HL-60/S4 treated with phorbol 12-myristate 13-acetate at 8.2 ng/mL for 4 days and 3 days (cell line): ENCODE data around the gene PLD3.

Experiments
- in situ Hi-C: fragments of 300-500 bp; cut with MboI; formaldehyde crosslinking; loops from 2 replicates; pipeline ENCODE4 v1.15.0; 2022; ENCODE audit warnings: low sequenced_read_pairs

PLD3 gene

GRCh38 chr19:40424637-40425449 is 76.3 kb downstream of the PLD3 start:
- in situ Hi-C loops = no loop called here

- in situ Hi-C loops = no loop called here
Observed at GRCh38 chr19:40425450-40426287, 77.2 kb downstream of the PLD3 start, which contains the start of gene SERTAD1. SERTAD1 (minus strand) TSS chr19:40425992; CDS start chr19:40423546, 2,446 bp downstream.
